CD4-positive, alpha-beta T cell treated with Interleukin-6 for 4 hours (primary cell): Measurements from ENCODE around the gene CAB39L.
"Not testable (repeated sequence)": the region's sequence is repeated elsewhere in the genome, so short reads cannot be mapped to it uniquely, and the experiment has no call there.

Source experiments
- DNase-seq: peaks from one replicate; pipeline ENCODE4 v3.0.0-alpha.2; 2020; ENCODE audit warnings: mixed read lengths

CAB39L gene

GRCh38 chr13:49305792-49306425, 138.0 kb downstream of the CAB39L start:
- no peak for DNase-seq

GRCh38 chr13:49304763-49305700, 138.8 kb downstream of the CAB39L start:
- DNase-seq = no peak

- DNase-seq = no peak
Measured at GRCh38 chr13:49304356-49304755, 139.5 kb downstream of the CAB39L start.

GRCh38 chr13:49303533-49304252, 140.2 kb downstream of the CAB39L start:
- no peak for DNase-seq

GRCh38 chr13:49302817-49303216, 141.0 kb downstream of the CAB39L start:
- no peak for DNase-seq

- no peak for DNase-seq
Measured at GRCh38 chr13:49302222-49302621, 141.6 kb downstream of the CAB39L start.

GRCh38 chr13:49300739-49301589, 142.9 kb downstream of the CAB39L start:
- DNase-seq = peak; percentile 71

- no peak for DNase-seq
Measured at GRCh38 chr13:49300276-49300675, 143.6 kb downstream of the CAB39L start.

GRCh38 chr13:49298903-49299605, 144.8 kb downstream of the CAB39L start:
- DNase-seq = no peak

GRCh38 chr13:49298416-49298815, 145.4 kb downstream of the CAB39L start:
- no peak for DNase-seq

GRCh38 chr13:49297338-49297737, 146.5 kb downstream of the CAB39L start:
- no peak for DNase-seq

- no peak for DNase-seq
Measured at GRCh38 chr13:49296659-49297058, 147.2 kb downstream of the CAB39L start.

- no peak for DNase-seq
Measured at GRCh38 chr13:49295244-49295643, 148.6 kb downstream of the CAB39L start.

- not testable (repeated sequence) for DNase-seq
Measured at GRCh38 chr13:49294723-49295122, 149.1 kb downstream of the CAB39L start.

- peak; percentile 8 for DNase-seq
Measured at GRCh38 chr13:49292742-49293486, 150.9 kb downstream of the CAB39L start.

GRCh38 chr13:49288458-49288857, 155.4 kb downstream of the CAB39L start:
- no peak for DNase-seq

GRCh38 chr13:49287995-49288394, 155.9 kb downstream of the CAB39L start:
- no peak for DNase-seq

- DNase-seq = no peak
Measured at GRCh38 chr13:49279885-49280284, 164.0 kb downstream of the CAB39L start.

GRCh38 chr13:49279112-49279511, 164.8 kb downstream of the CAB39L start:
- no peak for DNase-seq

- no peak for DNase-seq
Measured at GRCh38 chr13:49278211-49278610, 165.7 kb downstream of the CAB39L start.

GRCh38 chr13:49272296-49272695, 171.6 kb downstream of the CAB39L start:
- DNase-seq = no peak
